NCI-H146 (cell line): ENCODE results near the gene CLCN7.
"Not testable (repeated sequence)": the region's sequence is repeated elsewhere in the genome, so short reads cannot be mapped to it uniquely, and the experiment has no call there.

Experiments
- DNase-seq: peaks from one replicate; lab custom pipeline; 2025; lab: John Stamatoyannopoulos, UW

The CLCN7 gene

GRCh38 chr16:1487395-1488053 lies 12.7 kb upstream of the CLCN7 start:
- no peak for DNase-seq

- no peak for DNase-seq
These were observed 11.9 kb upstream of the CLCN7 start for GRCh38 chr16:1486551-1487390.

- DNase-seq, result no peak
These were observed 11.1 kb upstream of the CLCN7 start for GRCh38 chr16:1485847-1486496.

GRCh38 chr16:1481906-1482835 lies 7.3 kb upstream of the CLCN7 start:
- DNase-seq, result no peak

- not testable (repeated sequence) for DNase-seq
These were observed 4.1 kb upstream of the CLCN7 start for GRCh38 chr16:1478937-1479336.

GRCh38 chr16:1477033-1477432 lies 2.2 kb upstream of the CLCN7 start:
- no peak for DNase-seq

GRCh38 chr16:1475552-1476114 lies 805 bp upstream of the CLCN7 start:
- DNase-seq, result no peak

- no peak for DNase-seq
These were observed 589 bp downstream of the CLCN7 start for GRCh38 chr16:1474082-1474795.

GRCh38 chr16:1472974-1473373 lies 1.9 kb downstream of the CLCN7 start:
- no peak for DNase-seq

GRCh38 chr16:1471569-1472194 lies 3.1 kb downstream of the CLCN7 start:
- no peak for DNase-seq

GRCh38 chr16:1470481-1471251 lies 4.2 kb downstream of the CLCN7 start:
- no peak for DNase-seq

- no peak for DNase-seq
These were observed 5.1 kb downstream of the CLCN7 start for GRCh38 chr16:1469693-1470201.

- not testable (repeated sequence) for DNase-seq
These were observed 5.7 kb downstream of the CLCN7 start for GRCh38 chr16:1469141-1469540.

- DNase-seq, result no peak
These were observed 6.4 kb downstream of the CLCN7 start for GRCh38 chr16:1468426-1468810.

- no peak for DNase-seq
These were observed 7.8 kb downstream of the CLCN7 start for GRCh38 chr16:1466968-1467521.

GRCh38 chr16:1466054-1466453 lies 8.8 kb downstream of the CLCN7 start:
- no peak for DNase-seq

- DNase-seq, result no peak
These were observed 9.3 kb downstream of the CLCN7 start for GRCh38 chr16:1465567-1465915.

- no peak for DNase-seq
These were observed 9.8 kb downstream of the CLCN7 start for GRCh38 chr16:1464894-1465566.
